Naive thymus-derived CD4-positive, alpha-beta T cell (primary cell): ENCODE measurements around the gene ADAMTS17. TPM values are rescaled to one million over a fixed set of nuclear protein-coding genes. Genes with fewer than 3 reads are reported as not detected.

Source experiments
- ATAC-seq: fragments of 150-1000 bp; cut with Tn5 transposase; 2 replicates; pipeline ENCODE4 v1.10.0; 2021; ENCODE audit warnings: mild to moderate bottlenecking, moderate library complexity
- CTCF ChIA-PET: fragments of 350-600 bp; sonication (Branson Sonifier 250); formaldehyde crosslinking; loops from one replicate; lab custom pipeline; 2021; ENCODE audit warnings: antibody characterized with exemption; lab: Charles Lee
- POLR2A ChIA-PET: fragments of 350-600 bp; sonication (Branson Sonifier 250); formaldehyde crosslinking; loops from one replicate; lab custom pipeline; 2021; ENCODE audit warnings: antibody characterized with exemption, inconsistent platforms; lab: Charles Lee
- DNase-seq, 9 donors: peaks; one replicate each; pipeline versions ENCODE4 v3.0.0 to v3.0.0-alpha.2; 2020 to 2022; ENCODE audit warnings: mixed read lengths in 1 of 9
- H3K27ac ChIP-seq: one replicate; pipeline ENCODE4 v1.7.0; 2013; ENCODE audit warnings: mild to moderate bottlenecking, low read depth, low read length, moderate library complexity
- H3K27me3 ChIP-seq, 2 donors: one replicate each; pipeline ENCODE4 v1.7.0; 2013; ENCODE audit warnings: low read length in 2 of 2, mild to moderate bottlenecking in 2 of 2, moderate library complexity in 2 of 2; ENCODE audit not compliant: control insufficient read depth in 2 of 2, insufficient read depth in 2 of 2
- H3K36me3 ChIP-seq, 3 experiments: 1 replicate in 2 of 3; 2 replicates in 1 of 3; pipeline ENCODE4 v1.7.0; 2013; ENCODE audit warnings: low read length in 3 of 3, mild to moderate bottlenecking in 3 of 3, moderate library complexity in 1 of 3; ENCODE audit not compliant: insufficient read depth in 3 of 3, control insufficient read depth in 2 of 3
- H3K4me1 ChIP-seq, 2 donors: one replicate each; pipeline ENCODE4 v1.7.0; 2013; ENCODE audit warnings: low read length in 2 of 2, mild to moderate bottlenecking in 2 of 2, moderate library complexity in 1 of 2; ENCODE audit not compliant: control insufficient read depth in 2 of 2, insufficient read depth in 2 of 2
- H3K4me3 ChIP-seq: 2 replicates; pipeline ENCODE4 v1.7.0; 2013; ENCODE audit warnings: mild to moderate bottlenecking, low read length
- H3K9me3 ChIP-seq, 3 experiments: 1 replicate in 2 of 3; 2 replicates in 1 of 3; pipeline ENCODE4 v1.7.0; 2013; ENCODE audit warnings: low read length in 3 of 3; ENCODE audit not compliant: control insufficient read depth in 2 of 3
- H3K27ac Mint-ChIP-seq, 9 donors: one replicate each; pipeline ENCODE4 v1.8.0; 2020 to 2022; ENCODE audit warnings: mixed read lengths in 9 of 9, mild to moderate bottlenecking in 8 of 9, moderate library complexity in 5 of 9, inconsistent platforms in 2 of 9
- H3K27me3 Mint-ChIP-seq, 5 donors: one replicate each; pipeline ENCODE4 v1.8.0; 2021 to 2022; ENCODE audit warnings: mixed read lengths in 5 of 5, mild to moderate bottlenecking in 1 of 5
- H3K36me3 Mint-ChIP-seq, 5 donors: one replicate each; pipeline ENCODE4 v1.8.0; 2020 to 2022; ENCODE audit warnings: mixed read lengths in 5 of 5, mild to moderate bottlenecking in 3 of 5, inconsistent platforms in 1 of 5
- H3K4me1 Mint-ChIP-seq, 7 donors: one replicate each; pipeline ENCODE4 v1.8.0; 2020 to 2022; ENCODE audit warnings: mixed read lengths in 7 of 7, mild to moderate bottlenecking in 3 of 7, inconsistent platforms in 1 of 7
- H3K4me3 Mint-ChIP-seq, 10 donors: one replicate each; pipeline ENCODE4 v1.8.0; 2020 to 2022; ENCODE audit warnings: mild to moderate bottlenecking in 10 of 10, mixed read lengths in 10 of 10, moderate library complexity in 6 of 10, inconsistent platforms in 2 of 10
- H3K9me3 Mint-ChIP-seq, 11 donors: one replicate each; pipeline ENCODE4 v1.8.0; 2020 to 2022; ENCODE audit warnings: mixed read lengths in 11 of 11, mild to moderate bottlenecking in 4 of 11, inconsistent platforms in 1 of 11, moderate library complexity in 1 of 11
- intact Hi-C, 2 donors: fragments of 100-400 bp; cut with micrococcal nuclease; formaldehyde crosslinking; loops; one replicate each; pipeline ENCODE4 v1.15.1; 2023
- polyA plus RNA-seq, 2 donors: library from polyadenylated mRNA; unstranded; fragments of 300-500 nt; fragmentation: Illumina TruSeq; gene quantifications; one replicate each; pipeline ENCODE4 v1.2.3, GENCODE V29; 2021
- total RNA-seq, 6 experiments: library from RNA in 5 of 6; stranded (reverse) in 5 of 6; gene quantifications; 1 replicate in 5 of 6; 2 replicates in 1 of 6; pipeline ENCODE4 v1.2.3 and lab custom pipeline; 2021 to 2026

The ADAMTS17 gene
- total and polyA plus RNA-seq, 7 experiments from 2014 or later: 1.5 to 13.5 (median 3.2) TPM

- POLR2A ChIA-PET: no interaction called here
These were observed 137.0 kb downstream of the ADAMTS17 start for GRCh38 chr15:100204771-100205170.

DNA sequence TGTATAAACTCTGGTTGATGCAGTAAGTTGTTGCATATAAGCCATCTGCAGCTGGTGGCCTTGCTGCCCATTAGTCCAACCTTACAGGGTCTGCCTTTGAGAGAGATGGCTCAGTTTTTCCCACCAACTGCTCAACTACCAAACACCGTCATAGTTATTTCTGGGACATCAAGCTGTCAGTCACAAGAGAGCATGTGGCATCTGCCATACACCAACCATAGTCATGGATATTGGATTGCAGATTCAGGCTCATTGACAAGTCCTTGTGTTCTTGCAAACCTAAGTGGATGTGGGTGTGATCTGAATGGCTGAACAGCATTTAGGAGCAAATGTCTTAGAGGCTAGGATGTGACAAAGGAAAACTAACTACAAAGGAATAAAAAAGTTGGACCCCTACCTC, 137.6 kb downstream of the ADAMTS17 start:
- CTCF ChIA-PET: no interaction called here

More at GRCh38 chr15:100204771-100205170, 137.0 kb downstream of the ADAMTS17 start:
- Mint-ChIP-seq H3K36me3 (peaks cover 0 to 35% (median 9%) of the 10 kb centered on the region in 5 donors), H3K27me3 (peaks cover 0 to 5% (median 0%) of the 10 kb centered on the region in 5 donors), H3K27ac (no peak overlapping the region), H3K4me3 (no peak overlapping the region), H3K4me1 (peaks cover 6 to 26% (median 19%) of the 10 kb centered on the region in 7 donors), H3K9me3 (peaks cover 0 to 5% (median 0%) of the 10 kb centered on the region in 11 donors)
- Histone ChIP-seq H3K36me3 (no peaks in the 10 kb centered on the region), H3K27me3 (no peaks in the 10 kb centered on the region), H3K27ac (no peak overlapping the region), H3K4me3 (no peak overlapping the region), H3K9me3 (no peaks in the 10 kb centered on the region), H3K4me1 (peaks cover 9 to 19% of the 10 kb centered on the region in 2 donors)
- no peak for DNase-seq
- CTCF ChIA-PET: no interaction called here
- no peak for ATAC-seq
- intact Hi-C loops: no loop called here

DNA sequence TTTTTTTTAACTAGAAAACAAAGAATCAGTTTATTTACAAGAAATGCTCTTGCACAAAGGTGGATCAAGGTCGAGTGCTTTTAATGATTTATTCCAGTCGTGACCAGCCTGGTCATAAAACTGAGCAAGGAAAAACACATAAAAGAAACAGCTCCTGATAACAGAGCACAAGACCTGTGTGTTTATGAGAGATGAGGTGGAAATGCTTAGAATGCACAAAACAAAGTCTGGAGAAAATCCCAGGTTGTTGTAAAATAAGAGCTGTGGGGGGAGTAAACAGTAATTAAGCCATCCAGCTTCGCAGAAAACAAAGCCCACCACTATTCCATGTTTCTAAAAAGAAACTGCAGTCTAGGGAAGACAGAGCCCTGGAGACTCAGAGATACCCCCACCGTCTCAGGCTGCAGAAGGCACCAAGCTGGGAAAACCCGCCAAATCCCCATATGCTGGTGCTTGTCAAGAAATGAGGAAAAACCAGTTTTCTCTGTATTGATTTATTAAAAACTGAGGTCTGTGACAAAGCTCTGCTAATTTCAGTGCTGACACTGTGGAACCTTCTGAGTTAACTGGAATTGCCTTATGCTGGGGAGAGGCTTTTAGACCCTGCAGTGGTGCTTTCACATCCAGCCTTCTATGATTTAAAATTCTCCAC, 139.3 kb downstream of the ADAMTS17 start:
- no peak for ATAC-seq
- DNase-seq: no peak
- peaks cover 9 to 19% of the 10 kb centered on the region in 2 donors for H3K4me1 ChIP-seq
- H3K9me3 ChIP-seq: no peaks in the 10 kb centered on the region
- Mint-ChIP-seq H3K27ac (peak overlapping the region in 1 of 9 donors; percentile 7), H3K4me3 (peak overlapping the region in 1 of 10 donors; percentile 44), H3K4me1 (peaks cover 6 to 31% (median 19%) of the 10 kb centered on the region in 7 donors), H3K9me3 (peaks cover 0 to 5% (median 0%) of the 10 kb centered on the region in 11 donors), H3K36me3 (peaks cover 0 to 39% (median 9%) of the 10 kb centered on the region in 5 donors), H3K27me3 (peaks cover 0 to 5% (median 0%) of the 10 kb centered on the region in 5 donors)
- no peak overlapping the region for H3K27ac ChIP-seq
- no peak overlapping the region for H3K4me3 ChIP-seq
- intact Hi-C loops: no loop called here
- H3K27me3 ChIP-seq: no peaks in the 10 kb centered on the region
- CTCF ChIA-PET: no interaction called here
- POLR2A ChIA-PET: no interaction called here
- no peaks in the 10 kb centered on the region for H3K36me3 ChIP-seq

More for the DNA sequence above, 137.6 kb downstream of the ADAMTS17 start:
- ATAC-seq (no peak), DNase-seq (no peak)
- Histone ChIP-seq H3K9me3 (no peaks in the 10 kb centered on the region), H3K27me3 (no peaks in the 10 kb centered on the region), H3K27ac (no peak overlapping the region), H3K4me1 (peaks cover 9 to 19% of the 10 kb centered on the region in 2 donors), H3K4me3 (no peak overlapping the region), H3K36me3 (no peaks in the 10 kb centered on the region)
- H3K27me3 Mint-ChIP-seq: peaks cover 0 to 5% (median 0%) of the 10 kb centered on the region in 5 donors
- intact Hi-C loops: no loop called here
- peak overlapping the region in 2 of 9 donors; percentile 28 to 48 for H3K27ac Mint-ChIP-seq
- H3K4me3 Mint-ChIP-seq: no peak overlapping the region
- POLR2A ChIA-PET: no interaction called here
- H3K4me1 Mint-ChIP-seq: peaks cover 6 to 29% (median 19%) of the 10 kb centered on the region in 7 donors
- H3K36me3 Mint-ChIP-seq: peaks cover 0 to 36% (median 9%) of the 10 kb centered on the region in 5 donors
- peaks cover 0 to 5% (median 0%) of the 10 kb centered on the region in 11 donors for H3K9me3 Mint-ChIP-seq

GRCh38 chr15:100201376-100202280, 140.1 kb downstream of the ADAMTS17 start:
- H3K9me3 Mint-ChIP-seq: peaks cover 0 to 5% (median 0%) of the 10 kb centered on the region in 11 donors
- Histone ChIP-seq H3K27me3 (no peaks in the 10 kb centered on the region), H3K9me3 (no peaks in the 10 kb centered on the region), H3K36me3 (no peaks in the 10 kb centered on the region), H3K4me3 (no peak overlapping the region), H3K27ac (no peak overlapping the region), H3K4me1 (peaks cover 9 to 19% of the 10 kb centered on the region in 2 donors)
- ChIA-PET POLR2A (no interaction called here), CTCF (no interaction called here)
- ATAC-seq (peak; percentile 52), DNase-seq (peak in 6 of 9 donors; percentile 3 to 33 (median 16))
- peak overlapping the region in 6 of 9 donors; percentile 7 to 76 (median 36) for H3K27ac Mint-ChIP-seq
- H3K36me3 Mint-ChIP-seq: peaks cover 0 to 34% (median 9%) of the 10 kb centered on the region in 5 donors
- peak overlapping the region; percentile 11 to 63 (median 40) for H3K4me3 Mint-ChIP-seq
- peaks cover 0 to 5% (median 0%) of the 10 kb centered on the region in 5 donors for H3K27me3 Mint-ChIP-seq
- intact Hi-C loops: no loop called here
- peaks cover 6 to 31% (median 19%) of the 10 kb centered on the region in 7 donors for H3K4me1 Mint-ChIP-seq

GRCh38 chr15:100200287-100200880, 141.4 kb downstream of the ADAMTS17 start:
- CTCF ChIA-PET: no interaction called here
- Mint-ChIP-seq H3K9me3 (peaks cover 0 to 5% (median 0%) of the 10 kb centered on the region in 11 donors), H3K27ac (no peak overlapping the region), H3K36me3 (peaks cover 0 to 33% (median 9%) of the 10 kb centered on the region in 5 donors), H3K27me3 (peaks cover 0 to 5% (median 0%) of the 10 kb centered on the region in 5 donors), H3K4me1 (peaks cover 6 to 31% (median 19%) of the 10 kb centered on the region in 7 donors), H3K4me3 (no peak overlapping the region)
- intact Hi-C loops: no loop called here
- POLR2A ChIA-PET: no interaction called here
- H3K27me3 ChIP-seq: no peaks in the 10 kb centered on the region
- peaks cover 9 to 19% of the 10 kb centered on the region in 2 donors for H3K4me1 ChIP-seq
- H3K9me3 ChIP-seq: no peaks in the 10 kb centered on the region
- H3K4me3 ChIP-seq: no peak overlapping the region
- DNase-seq (no peak), ATAC-seq (no peak)
- no peaks in the 10 kb centered on the region for H3K36me3 ChIP-seq
- no peak overlapping the region for H3K27ac ChIP-seq

DNA sequence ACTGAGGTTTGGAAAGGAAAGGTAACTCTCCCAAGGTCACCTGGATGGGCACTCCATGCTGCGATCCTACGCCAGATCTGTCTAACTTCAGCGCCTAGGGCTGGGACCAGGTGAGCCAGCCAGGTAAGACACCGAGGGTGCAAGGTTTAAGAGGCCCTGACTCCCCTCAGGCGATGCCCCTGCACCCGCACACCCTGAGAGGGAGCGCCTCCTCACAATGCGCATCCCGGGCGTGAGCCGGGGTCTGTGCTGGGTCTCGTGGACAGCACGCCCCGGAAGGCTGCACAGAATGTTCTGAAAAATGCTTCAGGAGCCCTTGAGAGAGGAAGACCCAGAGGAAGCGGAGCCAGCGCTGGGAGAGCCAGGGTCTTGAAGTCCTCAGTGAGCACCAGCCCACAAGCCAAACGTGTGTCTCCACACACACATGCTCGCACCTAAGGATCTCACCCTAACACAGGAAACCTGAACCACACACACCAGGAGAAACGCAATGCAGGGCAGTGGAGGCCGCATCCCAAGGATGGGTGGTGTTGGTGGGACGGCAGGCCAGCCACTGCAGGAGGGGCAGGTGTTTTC, 142.0 kb downstream of the ADAMTS17 start:
- H3K4me3 Mint-ChIP-seq: no peak overlapping the region
- no peak for ATAC-seq
- CTCF ChIA-PET: no interaction called here

More for the DNA sequence above, 142.0 kb downstream of the ADAMTS17 start:
- no peak overlapping the region for H3K27ac Mint-ChIP-seq
- intact Hi-C loops: no loop called here
- POLR2A ChIA-PET: no interaction called here
- Histone ChIP-seq H3K4me1 (peaks cover 9 to 19% of the 10 kb centered on the region in 2 donors), H3K27ac (no peak overlapping the region), H3K4me3 (no peak overlapping the region), H3K9me3 (no peaks in the 10 kb centered on the region), H3K27me3 (no peaks in the 10 kb centered on the region), H3K36me3 (no peaks in the 10 kb centered on the region)
- no peak for DNase-seq
- H3K27me3 Mint-ChIP-seq: peaks cover 0 to 4% (median 0%) of the 10 kb centered on the region in 5 donors
- H3K4me1 Mint-ChIP-seq: peaks cover 6 to 31% (median 19%) of the 10 kb centered on the region in 7 donors
- peaks cover 0 to 32% (median 5%) of the 10 kb centered on the region in 5 donors for H3K36me3 Mint-ChIP-seq
- peaks cover 0 to 5% (median 0%) of the 10 kb centered on the region in 11 donors for H3K9me3 Mint-ChIP-seq
